HepG2 (cell line): ENCODE results near the gene NEK7. TPM values are rescaled to one million over a fixed set of nuclear protein-coding genes. Genes with fewer than 3 reads are reported as not detected.

Experiments
- ATAC-seq: fragments of 200-7000 bp; cut with Tn5 transposase; 3 replicates; pipeline ENCODE4 v1.9.1; 2020; ENCODE audit warnings: mild to moderate bottlenecking, moderate library complexity
- BruUV-seq: library from RNA; stranded (reverse); fragments of 400-500 nt; replicated peaks from 2 replicates; lab custom pipeline; 2021; lab: Mats Ljungman, UMichigan
- CTCF ChIA-PET: fragments of 300-600 bp; formaldehyde crosslinking; extraction: SDS; loops from one replicate; lab custom pipeline; 2021; ENCODE audit warnings: low total read pairs, inconsistent platforms, low intra/inter-chr PET ratio; lab: Yijun Ruan, JAX
- POLR2A ChIA-PET: fragments of 350-600 bp; sonication (Branson Sonifier 250); formaldehyde crosslinking; loops from one replicate; lab custom pipeline; 2020; ENCODE audit warnings: antibody characterized with exemption, inconsistent platforms; lab: Yijun Ruan, JAX
- DNase-seq: peaks from one replicate; pipeline ENCODE4 v3.0.0-alpha.2; 2015; ENCODE audit warnings: low spot score
- FAIRE-seq: peaks from 3 replicates; lab custom pipeline; 2011; peaks lifted over from hg19 to GRCh38; lab: Jason Lieb, UNC
- H2AFZ ChIP-seq: one replicate; pipeline ENCODE4 v1.6.1; 2011; ENCODE audit warnings: low read length, inconsistent platforms
- H3K27ac ChIP-seq: fragments of 300-600 bp; 3 replicates; pipeline ENCODE4 v1.8.0; 2011; ENCODE audit warnings: mixed run types, mild to moderate bottlenecking, mixed read lengths, low read length, inconsistent platforms; ENCODE audit not compliant: insufficient read depth; ENCODE audit errors: extremely low read length
- H3K27me3 ChIP-seq, 2 experiments: fragments of 200-600 bp in 1 of 2; 2 replicates in 1 of 2; 3 replicates in 1 of 2; pipeline versions ENCODE4 v1.6.0 to v1.8.0; 2011; ENCODE audit warnings: low read length in 2 of 2, mild to moderate bottlenecking in 2 of 2, moderate library complexity in 2 of 2, inconsistent platforms in 1 of 2; ENCODE audit not compliant: insufficient read depth in 2 of 2, control insufficient read depth in 1 of 2
- H3K36me3 ChIP-seq, 2 experiments: fragments of 200-600 bp in 1 of 2; replicated peaks in 1 of 2; 2 replicates in 1 of 2; 3 replicates in 1 of 2; pipeline versions ENCODE4 v1.5.1 to v1.8.0; 2011; ENCODE audit warnings: low read length in 2 of 2, inconsistent platforms in 1 of 2; ENCODE audit not compliant: insufficient read depth in 2 of 2, control insufficient read depth in 1 of 2
- H3K4me1 ChIP-seq: 2 replicates; pipeline ENCODE4 v1.5.1; 2012; ENCODE audit warnings: low read length, inconsistent platforms; ENCODE audit not compliant: insufficient read depth
- H3K4me2 ChIP-seq: 2 replicates; pipeline ENCODE4 v1.6.0; 2011; ENCODE audit warnings: low read depth, low read length, inconsistent platforms
- H3K4me3 ChIP-seq, 3 experiments: fragments of 200-600 bp in 1 of 3; sonication (generic), shearing (Covaris generic) in 1 of 3; replicated peaks in 1 of 3; 2 replicates each; pipeline ENCODE4 v1.5.1; 2011 to 2016; ENCODE audit warnings: low read length in 3 of 3, inconsistent platforms in 2 of 3, low read depth in 2 of 3, mild to moderate bottlenecking in 2 of 3, control low read depth in 1 of 3, mixed read lengths in 1 of 3; ENCODE audit not compliant: insufficient read depth in 1 of 3
- H3K79me2 ChIP-seq: one replicate; pipeline ENCODE4 v1.6.1; 2011; ENCODE audit warnings: low read length, inconsistent platforms; ENCODE audit not compliant: insufficient read depth
- H3K9ac ChIP-seq: 2 replicates; pipeline ENCODE4 v1.6.0; 2011; ENCODE audit warnings: mild to moderate bottlenecking, low read depth, low read length, inconsistent platforms; ENCODE audit not compliant: insufficient read depth
- H3K9me3 ChIP-seq: 2 replicates; pipeline ENCODE4 v1.5.1; 2012; ENCODE audit warnings: mild to moderate bottlenecking, low read length
- H4K20me1 ChIP-seq: 2 replicates; pipeline ENCODE4 v1.6.0; 2011; ENCODE audit warnings: inconsistent platforms, mild to moderate bottlenecking, low read length, moderate library complexity; ENCODE audit not compliant: insufficient read depth
- FOSL1 ChIP-seq: sonication (generic); formaldehyde crosslinking; IDR thresholded peaks from 2 replicates; pipeline ENCODE4 v1.9.0; 2021; ENCODE audit warnings: missing genetic modification reagents, borderline replicate concordance
- HNRNPH1 ChIP-seq: fragments of 200-400 bp; formaldehyde crosslinking; optimal IDR thresholded peaks from 2 replicates; pipeline ENCODE3; 2017; ENCODE audit warnings: mild to moderate bottlenecking, low read depth, low read length
- HNRNPK ChIP-seq: fragments of 200-400 bp; formaldehyde crosslinking; IDR thresholded peaks from 2 replicates; pipeline ENCODE4 v1.6.1; 2018; ENCODE audit warnings: low read length, low read depth, moderate library complexity, mild to moderate bottlenecking; ENCODE audit not compliant: poor library complexity, severe bottlenecking
- KDM3A ChIP-seq: IDR thresholded peaks from 2 replicates; pipeline ENCODE4 v1.6.1; 2018; ENCODE audit warnings: low read depth, missing compliant biosample characterization
- KMT2B ChIP-seq: IDR thresholded peaks from 2 replicates; pipeline ENCODE4 v1.6.1; 2016; ENCODE audit warnings: missing genetic modification reagents, missing compliant biosample characterization
- NFRKB ChIP-seq: fragments of 450-650 bp; IDR thresholded peaks from 2 replicates; pipeline ENCODE4 v1.6.1; 2017
- NFYB ChIP-seq: sonication (generic); formaldehyde crosslinking; IDR thresholded peaks from 2 replicates; pipeline ENCODE4 v1.4.0; 2020; ENCODE audit warnings: missing genetic modification reagents
- NFYC ChIP-seq: IDR thresholded peaks from 2 replicates; pipeline ENCODE4 v1.6.1; 2016; ENCODE audit warnings: missing genetic modification reagents, missing compliant biosample characterization
- NRL ChIP-seq: sonication (generic); formaldehyde crosslinking; IDR thresholded peaks from 2 replicates; pipeline ENCODE4 v1.5.0; 2020; ENCODE audit warnings: missing genetic modification reagents, mild to moderate bottlenecking, moderate library complexity, borderline replicate concordance
- POLR2AphosphoS5 ChIP-seq: IDR thresholded peaks from 2 replicates; pipeline ENCODE4 v1.6.1; 2012; ENCODE audit warnings: low read depth, low read length
- ZBTB3 ChIP-seq: sonication (generic); formaldehyde crosslinking; IDR thresholded peaks from 2 replicates; pipeline ENCODE4 v1.4.0; 2020; ENCODE audit warnings: low read depth, mild to moderate bottlenecking, moderate library complexity, missing genetic modification reagents, borderline replicate concordance
- ZNF207 ChIP-seq: fragments of 450-650 bp; IDR thresholded peaks from 2 replicates; pipeline ENCODE4 v1.6.1; 2016; ENCODE audit warnings: antibody characterized with exemption, borderline replicate concordance
- ZNF563 ChIP-seq: sonication (generic); formaldehyde crosslinking; IDR thresholded peaks from 2 replicates; pipeline ENCODE4 v1.8.0; 2022; ENCODE audit warnings: mild to moderate bottlenecking, moderate library complexity, missing genetic modification reagents
- WGBS: methylation state at CpG from one replicate; pipeline ENCODE4 v1.1.6; 2017; ENCODE audit warnings: low lambda C conversion rate; 5-methylcytosine and 5-hydroxymethylcytosine counted together
- in situ Hi-C: cut with HindIII; loops from 2 replicates; pipeline ENCODE4 v1.10.0; 2017; ENCODE audit warnings: low pct_unique_long_range_greater_than_20kb; ENCODE audit not compliant: extremely low pct_ligation_motif_present
- intact Hi-C: fragments of 100-400 bp; cut with micrococcal nuclease; formaldehyde crosslinking; loops from one replicate; pipeline ENCODE4 v1.10.0; 2022; ENCODE audit not compliant: unreplicated experiment
- polyA plus RNA-seq, 8 experiments: library from polyadenylated mRNA; depleted of rRNA in 3 of 8; stranded (reverse) in 7 of 8; unstranded in 1 of 8; fragments of >200 nt; fragmentation: Illumina TruSeq in 4 of 8; extraction: Trizol in 4 of 8; gene quantifications; 2 replicates each; pipeline versions ENCODE4 v1.2.1 to v1.2.3, GENCODE V29; 2011 to 2016; ENCODE audit warnings: low read depth in 4 of 8, missing spikeins in 1 of 8, mixed read lengths in 1 of 8; ENCODE audit not compliant: insufficient read depth in 1 of 8
- total RNA-seq, 5 experiments: library from RNA; depleted of rRNA; stranded (reverse); fragments of >200 nt; fragmentation: Illumina TruSeq; extraction: Trizol; gene quantifications; 2 replicates each; pipeline ENCODE4 v1.2.3, GENCODE V29; 2016; ENCODE audit warnings: low read depth in 1 of 5
- TF ChIP-seq, protein P1 (sequence below): sonication (generic); formaldehyde crosslinking; IDR thresholded peaks from 2 replicates; pipeline ENCODE4 v1.5.0; 2020; ENCODE audit warnings: mild to moderate bottlenecking, missing genetic modification reagents
- TF ChIP-seq, protein P2 (sequence below): sonication (generic); formaldehyde crosslinking; IDR thresholded peaks from 2 replicates; pipeline ENCODE4 v1.4.0; 2020; ENCODE audit warnings: missing genetic modification reagents
- TF ChIP-seq, protein P3 (sequence below): sonication (generic); formaldehyde crosslinking; IDR thresholded peaks from 2 replicates; pipeline ENCODE4 v1.4.0; 2020; ENCODE audit warnings: missing genetic modification reagents
- TF ChIP-seq, protein P4 (sequence below): sonication (generic); formaldehyde crosslinking; IDR thresholded peaks from 2 replicates; pipeline ENCODE4 v1.5.1; 2020; ENCODE audit warnings: missing genetic modification reagents, mild to moderate bottlenecking, borderline replicate concordance

The NEK7 gene
- total and polyA plus RNA-seq, 2 of the 13 experiments (the other 11 are each of a cell fraction or from before 2014, with no cell fraction given): 18.1 to 19.2 TPM

DNA sequence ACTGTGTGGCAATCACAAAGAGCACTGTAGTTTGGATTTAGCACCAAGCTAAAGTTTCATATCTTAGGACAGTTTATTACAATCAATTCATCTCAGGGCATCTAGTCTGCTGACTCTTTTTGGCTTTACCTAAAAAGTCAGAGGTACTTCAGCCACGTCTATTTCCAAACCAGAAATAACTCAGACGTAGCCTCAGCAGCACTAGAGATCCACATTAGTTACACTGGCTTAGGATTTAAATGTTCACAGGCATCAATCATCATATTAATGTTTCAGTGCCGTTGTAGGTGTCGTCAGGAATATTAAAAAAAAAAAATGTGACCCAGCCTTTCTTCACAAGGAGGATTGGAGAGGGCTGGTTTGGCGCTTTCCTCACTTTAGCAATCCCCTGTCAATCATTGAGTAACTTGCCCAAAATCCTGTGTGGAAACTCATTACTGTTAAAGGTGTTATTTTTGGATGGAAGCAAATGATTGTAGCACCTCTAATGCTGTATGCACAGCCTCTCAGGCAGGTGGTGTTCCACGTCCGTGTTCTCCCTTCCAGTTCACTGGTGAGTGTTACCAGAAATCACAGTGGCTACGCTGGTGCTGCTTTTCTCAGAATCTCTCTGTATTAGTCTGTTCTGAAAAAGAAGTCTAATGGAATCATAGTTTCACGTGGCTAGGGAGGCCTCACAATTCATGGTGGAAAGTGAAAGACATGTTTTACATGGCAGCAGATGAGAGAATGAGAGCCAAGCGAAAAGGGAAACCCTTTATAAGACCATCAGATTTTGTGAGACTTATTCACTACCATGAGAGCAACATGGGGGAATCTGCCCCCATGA lies 45.4 kb downstream of the NEK7 start:
- no peak overlapping the region for H3K27ac ChIP-seq
- intact Hi-C loops: no loop called here
- FAIRE-seq: no peak
- H3K27me3 ChIP-seq: no peaks in the 10 kb centered on the region
- no peak overlapping the region for H3K9ac ChIP-seq
- no peaks in the 10 kb centered on the region for H3K9me3 ChIP-seq
- H2AFZ ChIP-seq: no peak overlapping the region
- BruUV-seq: no TSS peak
- DNase-seq: no peak
- H4K20me1 ChIP-seq: no peaks in the 10 kb centered on the region
- no peaks in the 10 kb centered on the region for H3K4me1 ChIP-seq
- in situ Hi-C loops: no loop called here
- ChIA-PET CTCF (no interaction called here), POLR2A (no interaction called here)
- no peaks in the 10 kb centered on the region for H3K36me3 ChIP-seq
- H3K4me3 ChIP-seq: no peak overlapping the region
- H3K79me2 ChIP-seq: no peaks in the 10 kb centered on the region
- WGBS: 94% methylated on average over 10 of the region's 10 CpGs
- TF ChIP-seq, protein P1, sequence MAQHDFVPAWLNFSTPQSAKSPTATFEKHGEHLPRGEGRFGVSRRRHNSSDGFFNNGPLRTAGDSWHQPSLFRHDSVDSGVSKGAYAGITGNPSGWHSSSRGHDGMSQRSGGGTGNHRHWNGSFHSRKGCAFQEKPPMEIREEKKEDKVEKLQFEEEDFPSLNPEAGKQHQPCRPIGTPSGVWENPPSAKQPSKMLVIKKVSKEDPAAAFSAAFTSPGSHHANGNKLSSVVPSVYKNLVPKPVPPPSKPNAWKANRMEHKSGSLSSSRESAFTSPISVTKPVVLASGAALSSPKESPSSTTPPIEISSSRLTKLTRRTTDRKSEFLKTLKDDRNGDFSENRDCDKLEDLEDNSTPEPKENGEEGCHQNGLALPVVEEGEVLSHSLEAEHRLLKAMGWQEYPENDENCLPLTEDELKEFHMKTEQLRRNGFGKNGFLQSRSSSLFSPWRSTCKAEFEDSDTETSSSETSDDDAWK: no peak
- TF ChIP-seq NFYC (no peak), NFYB (CRISPR knock-in tag) (no peak), ZNF207 (no peak), FOSL1 (CRISPR knock-in tag) (no peak), HNRNPH1 (no peak), NFRKB (no peak), NRL (no peak), POLR2AphosphoS5 (no peak), KDM3A (no peak), ZBTB3 (CRISPR knock-in tag) (no peak), KMT2B (CRISPR knock-in tag) (no peak), HNRNPK (no peak), ZNF563 (CRISPR knock-in tag) (no peak)
- TF ChIP-seq, protein P2, sequence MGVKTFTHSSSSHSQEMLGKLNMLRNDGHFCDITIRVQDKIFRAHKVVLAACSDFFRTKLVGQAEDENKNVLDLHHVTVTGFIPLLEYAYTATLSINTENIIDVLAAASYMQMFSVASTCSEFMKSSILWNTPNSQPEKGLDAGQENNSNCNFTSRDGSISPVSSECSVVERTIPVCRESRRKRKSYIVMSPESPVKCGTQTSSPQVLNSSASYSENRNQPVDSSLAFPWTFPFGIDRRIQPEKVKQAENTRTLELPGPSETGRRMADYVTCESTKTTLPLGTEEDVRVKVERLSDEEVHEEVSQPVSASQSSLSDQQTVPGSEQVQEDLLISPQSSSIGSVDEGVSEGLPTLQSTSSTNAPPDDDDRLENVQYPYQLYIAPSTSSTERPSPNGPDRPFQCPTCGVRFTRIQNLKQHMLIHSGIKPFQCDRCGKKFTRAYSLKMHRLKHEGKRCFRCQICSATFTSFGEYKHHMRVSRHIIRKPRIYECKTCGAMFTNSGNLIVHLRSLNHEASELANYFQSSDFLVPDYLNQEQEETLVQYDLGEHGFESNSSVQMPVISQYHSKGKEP (CRISPR knock-in tag): no peak
- TF ChIP-seq, protein P3, sequence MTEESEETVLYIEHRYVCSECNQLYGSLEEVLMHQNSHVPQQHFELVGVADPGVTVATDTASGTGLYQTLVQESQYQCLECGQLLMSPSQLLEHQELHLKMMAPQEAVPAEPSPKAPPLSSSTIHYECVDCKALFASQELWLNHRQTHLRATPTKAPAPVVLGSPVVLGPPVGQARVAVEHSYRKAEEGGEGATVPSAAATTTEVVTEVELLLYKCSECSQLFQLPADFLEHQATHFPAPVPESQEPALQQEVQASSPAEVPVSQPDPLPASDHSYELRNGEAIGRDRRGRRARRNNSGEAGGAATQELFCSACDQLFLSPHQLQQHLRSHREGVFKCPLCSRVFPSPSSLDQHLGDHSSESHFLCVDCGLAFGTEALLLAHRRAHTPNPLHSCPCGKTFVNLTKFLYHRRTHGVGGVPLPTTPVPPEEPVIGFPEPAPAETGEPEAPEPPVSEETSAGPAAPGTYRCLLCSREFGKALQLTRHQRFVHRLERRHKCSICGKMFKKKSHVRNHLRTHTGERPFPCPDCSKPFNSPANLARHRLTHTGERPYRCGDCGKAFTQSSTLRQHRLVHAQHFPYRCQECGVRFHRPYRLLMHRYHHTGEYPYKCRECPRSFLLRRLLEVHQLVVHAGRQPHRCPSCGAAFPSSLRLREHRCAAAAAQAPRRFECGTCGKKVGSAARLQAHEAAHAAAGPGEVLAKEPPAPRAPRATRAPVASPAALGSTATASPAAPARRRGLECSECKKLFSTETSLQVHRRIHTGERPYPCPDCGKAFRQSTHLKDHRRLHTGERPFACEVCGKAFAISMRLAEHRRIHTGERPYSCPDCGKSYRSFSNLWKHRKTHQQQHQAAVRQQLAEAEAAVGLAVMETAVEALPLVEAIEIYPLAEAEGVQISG (CRISPR knock-in tag): no peak
- TF ChIP-seq, protein P4, sequence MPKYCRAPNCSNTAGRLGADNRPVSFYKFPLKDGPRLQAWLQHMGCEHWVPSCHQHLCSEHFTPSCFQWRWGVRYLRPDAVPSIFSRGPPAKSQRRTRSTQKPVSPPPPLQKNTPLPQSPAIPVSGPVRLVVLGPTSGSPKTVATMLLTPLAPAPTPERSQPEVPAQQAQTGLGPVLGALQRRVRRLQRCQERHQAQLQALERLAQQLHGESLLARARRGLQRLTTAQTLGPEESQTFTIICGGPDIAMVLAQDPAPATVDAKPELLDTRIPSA (CRISPR knock-in tag): no peak
- H3K4me2 ChIP-seq: no peak overlapping the region
- ATAC-seq: no peak
